ENCODE measurements around the gene MAGED2. TPM values are rescaled to one million over a fixed set of nuclear protein-coding genes. Genes with fewer than 3 reads are reported as not detected.

The MAGED2 gene, protein sequence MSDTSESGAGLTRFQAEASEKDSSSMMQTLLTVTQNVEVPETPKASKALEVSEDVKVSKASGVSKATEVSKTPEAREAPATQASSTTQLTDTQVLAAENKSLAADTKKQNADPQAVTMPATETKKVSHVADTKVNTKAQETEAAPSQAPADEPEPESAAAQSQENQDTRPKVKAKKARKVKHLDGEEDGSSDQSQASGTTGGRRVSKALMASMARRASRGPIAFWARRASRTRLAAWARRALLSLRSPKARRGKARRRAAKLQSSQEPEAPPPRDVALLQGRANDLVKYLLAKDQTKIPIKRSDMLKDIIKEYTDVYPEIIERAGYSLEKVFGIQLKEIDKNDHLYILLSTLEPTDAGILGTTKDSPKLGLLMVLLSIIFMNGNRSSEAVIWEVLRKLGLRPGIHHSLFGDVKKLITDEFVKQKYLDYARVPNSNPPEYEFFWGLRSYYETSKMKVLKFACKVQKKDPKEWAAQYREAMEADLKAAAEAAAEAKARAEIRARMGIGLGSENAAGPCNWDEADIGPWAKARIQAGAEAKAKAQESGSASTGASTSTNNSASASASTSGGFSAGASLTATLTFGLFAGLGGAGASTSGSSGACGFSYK
- 38.2 TPM for total RNA-seq (2013)
- polyA plus RNA-seq, result 10 to 100 TPM; 38.3 to 43.5 (median 39.1) TPM
- polyA minus RNA-seq, result 16.9 and 30.8 TPM in 2 replicates
- total RNA-seq, result 7.5 to 32.2 (median 21.4) reads per million in 11 experiments

DNA sequence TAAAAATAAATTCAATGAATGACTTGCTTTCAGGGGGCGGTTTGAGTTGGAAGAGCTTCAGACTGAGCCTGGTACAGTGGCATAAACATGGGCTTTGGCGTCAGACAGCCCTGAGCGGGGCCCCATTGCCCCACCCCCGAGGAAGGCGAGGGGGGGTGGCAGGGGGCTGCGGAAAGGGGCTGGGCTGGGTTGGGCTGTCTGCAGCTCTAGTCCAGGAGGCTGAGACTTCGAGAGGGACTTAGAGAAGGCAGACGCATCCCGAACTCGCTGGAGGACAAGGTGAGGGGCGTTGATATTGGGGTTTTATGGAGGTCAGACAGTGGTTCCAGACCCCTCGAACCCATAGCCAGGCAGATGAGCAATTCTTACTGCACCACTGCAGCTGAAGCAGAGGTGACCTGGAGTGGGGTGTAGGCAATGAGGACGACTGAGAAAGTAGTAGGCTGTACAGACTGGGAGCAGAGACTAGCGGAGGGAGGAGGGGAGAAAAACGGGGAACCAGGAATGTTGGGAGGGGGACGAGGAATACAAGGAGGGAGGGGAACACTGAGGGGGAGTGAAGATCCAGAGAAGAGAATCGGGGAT lies at the start of gene MAGED2:
Gene MAGED2, plus strand, starts transcription at position 222 of the 585 bp plus-strand sequence. CDS start 1,587 bp downstream, outside the sequence.
- H3K4me3 Mint-ChIP-seq, result peak within 1 kb of the TSS; percentile 88 to 94
- peaks cover 20% of the 10 kb centered on the region for H3K4me1 Mint-ChIP-seq
- peaks cover 7 to 12% of the 10 kb centered on the region in 2 donors for H3K36me3 Mint-ChIP-seq
- Histone ChIP-seq H4K20me1 (ENCODE audit: insufficient read depth, low read length) (no peaks in the 10 kb centered on the region), H3K4me2 (replicated peaks; ENCODE audit: extremely low read depth, low read length, poor library complexity, severe bottlenecking) (peak within 1 kb of the TSS; percentile 86), H3K36me3 (replicated peaks in 1 of 2; ENCODE audit: control insufficient read depth in 1 of 2, insufficient read depth in 2 of 2, low read length in 2 of 2) (peaks cover 11 to 14% of the 10 kb centered on the region in 2 donors), H3K27me3 (ENCODE audit: control insufficient read depth in 2 of 2, insufficient read depth in 2 of 2, low read length in 2 of 2) (no peaks in the 10 kb centered on the region), H3K27ac (ENCODE audit: low read depth in 1 of 2, low read length in 2 of 2) (peak within 1 kb of the TSS; percentile 47 to 64), H3K9me3 (replicated peaks in 1 of 2; ENCODE audit: control insufficient read depth in 1 of 2, insufficient read depth in 1 of 2, low read length in 2 of 2) (no peaks in the 10 kb centered on the region), H3K9ac (ENCODE audit: insufficient read depth, low read length, poor library complexity, severe bottlenecking) (peak within 1 kb of the TSS; percentile 62), H2AFZ (ENCODE audit: insufficient read depth, low read depth, low read length, poor library complexity, severe bottlenecking) (peak within 1 kb of the TSS; percentile 72), H3K79me2 (ENCODE audit: insufficient read depth, low read length) (peaks cover 6% of the 10 kb centered on the region), H3K4me3 (replicated peaks in 1 of 3; ENCODE audit: low read depth in 2 of 3, low read length in 3 of 3) (peak within 1 kb of the TSS; percentile 62 to 82 (median 72)), H3K4me1 (ENCODE audit: control insufficient read depth in 1 of 2, insufficient read depth in 2 of 2, low read length in 2 of 2) (peaks cover 15 to 19% of the 10 kb centered on the region in 2 donors)
- H3K9me3 Mint-ChIP-seq, result peaks cover 0 to 5% (median 2%) of the 10 kb centered on the region in 7 donors
- H3K27me3 Mint-ChIP-seq (ENCODE audit: low read depth in 3 of 3), result peaks cover 2 to 10% (median 10%) of the 10 kb centered on the region in 3 donors
- TF ChIP-seq, protein P1, sequence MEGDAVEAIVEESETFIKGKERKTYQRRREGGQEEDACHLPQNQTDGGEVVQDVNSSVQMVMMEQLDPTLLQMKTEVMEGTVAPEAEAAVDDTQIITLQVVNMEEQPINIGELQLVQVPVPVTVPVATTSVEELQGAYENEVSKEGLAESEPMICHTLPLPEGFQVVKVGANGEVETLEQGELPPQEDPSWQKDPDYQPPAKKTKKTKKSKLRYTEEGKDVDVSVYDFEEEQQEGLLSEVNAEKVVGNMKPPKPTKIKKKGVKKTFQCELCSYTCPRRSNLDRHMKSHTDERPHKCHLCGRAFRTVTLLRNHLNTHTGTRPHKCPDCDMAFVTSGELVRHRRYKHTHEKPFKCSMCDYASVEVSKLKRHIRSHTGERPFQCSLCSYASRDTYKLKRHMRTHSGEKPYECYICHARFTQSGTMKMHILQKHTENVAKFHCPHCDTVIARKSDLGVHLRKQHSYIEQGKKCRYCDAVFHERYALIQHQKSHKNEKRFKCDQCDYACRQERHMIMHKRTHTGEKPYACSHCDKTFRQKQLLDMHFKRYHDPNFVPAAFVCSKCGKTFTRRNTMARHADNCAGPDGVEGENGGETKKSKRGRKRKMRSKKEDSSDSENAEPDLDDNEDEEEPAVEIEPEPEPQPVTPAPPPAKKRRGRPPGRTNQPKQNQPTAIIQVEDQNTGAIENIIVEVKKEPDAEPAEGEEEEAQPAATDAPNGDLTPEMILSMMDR (IDR thresholded peaks at IDR 0.05), result no peak
- WGBS (ENCODE audit: insufficient coverage), result 0% methylated on average over 5 of the region's 17 CpGs
- H3K27ac Mint-ChIP-seq, result peak within 1 kb of the TSS; percentile 77 to 92 (median 89)
- intact Hi-C loops (cut with micrococcal nuclease), result loop anchor here (10.0 kb wide), 5 partner anchors 163 to 1123 kb away; partner anchors contain the start of genes APEX2 (in 1 of the 2), HUWE1 (in 1 of the 2) and RRAGB (in 1 of the 2)
- DNase-seq, result peak in 1 of 3 donors; percentile 3
